HG03521 (cell line): Measurements from ENCODE around the gene ABCC6.
"Not testable (repeated sequence)": the region's sequence is repeated elsewhere in the genome, so short reads cannot be mapped to it uniquely, and the experiment has no call there.

ENCODE experiments used
- ATAC-seq: cut with Tn5 transposase; IDR thresholded peaks from one replicate; pipeline ENCODE4 v1.9.1; 2021; ENCODE audit warnings: mild to moderate bottlenecking, moderate library complexity; ENCODE audit not compliant: unreplicated experiment

ABCC6 gene

GRCh38 chr16:16223662-16224241 lies 458 bp upstream of the ABCC6 start:
- ATAC-seq = not testable (repeated sequence)

GRCh38 chr16:16221382-16221781 lies 1.9 kb downstream of the ABCC6 start:
- not testable (repeated sequence) for ATAC-seq

GRCh38 chr16:16220449-16220848 lies 2.8 kb downstream of the ABCC6 start:
- not testable (repeated sequence) for ATAC-seq

- ATAC-seq = not testable (repeated sequence)
Observed at GRCh38 chr16:16218787-16219186, 4.5 kb downstream of the ABCC6 start.

GRCh38 chr16:16218349-16218748 lies 4.9 kb downstream of the ABCC6 start:
- ATAC-seq = not testable (repeated sequence)

- ATAC-seq = not testable (repeated sequence)
Observed at GRCh38 chr16:16213863-16214293, 9.4 kb downstream of the ABCC6 start.

GRCh38 chr16:16211404-16211803 lies 11.9 kb downstream of the ABCC6 start:
- not testable (repeated sequence) for ATAC-seq

GRCh38 chr16:16208461-16208860 lies 14.8 kb downstream of the ABCC6 start:
- not testable (repeated sequence) for ATAC-seq

- ATAC-seq = not testable (repeated sequence)
Observed at GRCh38 chr16:16207787-16208334, 15.4 kb downstream of the ABCC6 start.

GRCh38 chr16:16207097-16207786 lies 16.1 kb downstream of the ABCC6 start:
- ATAC-seq = not testable (repeated sequence)

- not testable (repeated sequence) for ATAC-seq
Observed at GRCh38 chr16:16205864-16206263, 17.4 kb downstream of the ABCC6 start.

GRCh38 chr16:16204552-16204951 lies 18.7 kb downstream of the ABCC6 start:
- not testable (repeated sequence) for ATAC-seq

- ATAC-seq = not testable (repeated sequence)
Observed at GRCh38 chr16:16203494-16203893, 19.8 kb downstream of the ABCC6 start.

GRCh38 chr16:16202400-16203143 lies 20.7 kb downstream of the ABCC6 start:
- not testable (repeated sequence) for ATAC-seq

- ATAC-seq = not testable (repeated sequence)
Observed at GRCh38 chr16:16201880-16202279, 21.4 kb downstream of the ABCC6 start.

GRCh38 chr16:16200391-16200790 lies 22.9 kb downstream of the ABCC6 start:
- not testable (repeated sequence) for ATAC-seq

GRCh38 chr16:16199428-16199827 lies 23.9 kb downstream of the ABCC6 start:
- not testable (repeated sequence) for ATAC-seq

- no peak for ATAC-seq
Observed at GRCh38 chr16:16197966-16198365, 25.3 kb downstream of the ABCC6 start.

GRCh38 chr16:16197331-16197730 lies 26.0 kb downstream of the ABCC6 start:
- ATAC-seq = no peak

GRCh38 chr16:16196099-16196498 lies 27.2 kb downstream of the ABCC6 start:
- ATAC-seq = no peak

- ATAC-seq = no peak
Observed at GRCh38 chr16:16191493-16192167, 31.7 kb downstream of the ABCC6 start.
